Measurements from ENCODE around the gene SLC12A2. TPM values are rescaled to one million over a fixed set of nuclear protein-coding genes. Genes with fewer than 3 reads are reported as not detected.
A peak's percentile ranks its signal among the peaks of the same experiment; 100 is the strongest.

SLC12A2 gene
- total and polyA plus RNA-seq, 9 of the 15 experiments (the other 6 are each of a cell fraction or from before 2014, with no cell fraction given): 5.1 to 20.3 (median 12.6) TPM

GRCh38 chr5:128083033-128083810 is at the start of gene SLC12A2 (continued):
- TF ChIP-seq, protein P1, sequence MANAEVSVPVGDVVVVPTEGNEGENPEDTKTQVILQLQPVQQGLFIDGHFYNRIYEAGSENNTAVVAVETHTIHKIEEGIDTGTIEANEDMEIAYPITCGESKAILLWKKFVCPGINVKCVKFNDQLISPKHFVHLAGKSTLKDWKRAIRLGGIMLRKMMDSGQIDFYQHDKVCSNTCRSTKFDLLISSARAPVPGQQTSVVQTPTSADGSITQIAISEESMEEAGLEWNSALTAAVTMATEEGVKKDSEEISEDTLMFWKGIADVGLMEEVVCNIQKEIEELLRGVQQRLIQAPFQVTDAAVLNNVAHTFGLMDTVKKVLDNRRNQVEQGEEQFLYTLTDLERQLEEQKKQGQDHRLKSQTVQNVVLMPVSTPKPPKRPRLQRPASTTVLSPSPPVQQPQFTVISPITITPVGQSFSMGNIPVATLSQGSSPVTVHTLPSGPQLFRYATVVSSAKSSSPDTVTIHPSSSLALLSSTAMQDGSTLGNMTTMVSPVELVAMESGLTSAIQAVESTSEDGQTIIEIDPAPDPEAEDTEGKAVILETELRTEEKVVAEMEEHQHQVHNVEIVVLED (CRISPR knock-in tag; IDR thresholded peaks at IDR 0.05): peak; percentile 76
- TF ChIP-seq ELF1 (tag; IDR thresholded peaks at IDR 0.05) (no peak), MAFG (tag; conservative IDR thresholded peaks at IDR 0.05) (no peak), LARP7 (IDR thresholded peaks at IDR 0.05) (no peak), ZNF232 (CRISPR knock-in tag; IDR thresholded peaks at IDR 0.05) (0 out of 2 replicates have a peak, but pooled peaks have one; percentile 46), TBL1XR1 (IDR thresholded peaks at IDR 0.05; ENCODE audit: low read length in 2 of 2) (peak in 1 of 2 experiments; percentile 55; a peak in 1 of 4 replicates), MIER1 (IDR thresholded peaks at IDR 0.05; ENCODE audit: low read depth) (no peak), ZNF561 (CRISPR knock-in tag; conservative IDR thresholded peaks at IDR 0.05) (no peak), ZBTB40 (IDR thresholded peaks at IDR 0.05) (peak; percentile 72), ZBTB40 (CRISPR knock-in tag; IDR thresholded peaks at IDR 0.05) (no peak), ESRRA (IDR thresholded peaks at IDR 0.05; ENCODE audit: borderline replicate concordance, low read depth) (no peak; the same call in 1 of the 2 replicates), ILK (tag; IDR thresholded peaks at IDR 0.05; ENCODE audit: borderline replicate concordance, low read depth) (no peak), ADNP (tag; IDR thresholded peaks at IDR 0.05) (no peak), ZBTB8A (IDR thresholded peaks at IDR 0.05; ENCODE audit: partially characterized antibody) (no peak), U2AF1 (optimal IDR thresholded peaks at IDR 0.05; ENCODE audit: low read depth, low read length) (peak; percentile 92), ZNF589 (CRISPR knock-in tag; IDR thresholded peaks at IDR 0.05; ENCODE audit: low read depth) (no peak), ZC3H8 (IDR thresholded peaks at IDR 0.05) (no peak), ZNF253 (CRISPR knock-in tag; conservative IDR thresholded peaks at IDR 0.05) (no peak), FOS (IDR thresholded peaks at IDR 0.05; ENCODE audit: extremely low read depth, insufficient read length) (no peak)
